ENCODE data around the gene SMPX. TPM values are rescaled to one million over a fixed set of nuclear protein-coding genes. Genes with fewer than 3 reads are reported as not detected.
"Not testable (repeated sequence)": the region's sequence is repeated elsewhere in the genome, so short reads cannot be mapped to it uniquely, and the experiment has no call there.

Gene SMPX
- not detected in 2 replicates for total RNA-seq

DNA sequence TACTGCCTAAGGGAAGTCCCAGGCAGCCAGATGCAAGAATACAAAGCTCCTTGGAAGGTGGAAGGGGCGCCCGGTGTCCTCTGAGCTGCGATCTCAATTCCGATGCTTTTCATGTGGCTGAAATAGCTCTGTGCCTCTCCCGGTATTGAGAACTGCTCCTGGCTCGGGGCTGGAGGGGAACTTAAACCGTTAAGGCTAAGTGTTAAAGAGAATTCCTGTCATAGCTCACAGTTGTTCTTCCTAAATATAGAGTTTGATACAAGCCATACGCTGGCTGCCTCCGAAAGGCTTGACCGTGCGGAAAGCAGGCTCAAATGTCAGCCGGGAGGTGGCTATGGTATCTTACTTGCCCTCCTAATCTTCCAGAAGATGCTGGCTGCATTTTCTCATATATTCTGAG, at the start of gene SMPX:
Gene SMPX (minus strand): TSS at position 157 of the 400 bp plus-strand sequence. CDS start 3,826 bp downstream, outside the sequence.
- no peak for DNase-seq

DNA sequence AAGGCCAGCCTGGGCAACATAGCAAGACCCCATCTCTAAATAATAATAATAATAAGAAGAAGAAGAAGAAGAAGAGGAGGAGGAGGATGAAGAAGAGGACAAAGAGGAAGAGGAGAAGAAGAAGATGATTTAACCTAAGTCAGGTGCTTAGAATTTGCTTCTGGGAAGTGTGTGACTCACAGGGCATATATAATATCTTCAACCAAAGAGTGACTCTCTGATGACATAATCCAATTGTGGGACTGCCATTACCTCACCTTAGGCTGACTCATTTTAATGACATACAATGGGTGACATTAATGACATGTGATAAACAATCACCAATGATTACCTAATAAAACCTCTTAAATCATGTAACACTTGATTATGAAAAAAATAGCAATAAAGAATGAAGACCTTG, 48.8 kb upstream of the SMPX start:
- DNase-seq = no peak

DNA sequence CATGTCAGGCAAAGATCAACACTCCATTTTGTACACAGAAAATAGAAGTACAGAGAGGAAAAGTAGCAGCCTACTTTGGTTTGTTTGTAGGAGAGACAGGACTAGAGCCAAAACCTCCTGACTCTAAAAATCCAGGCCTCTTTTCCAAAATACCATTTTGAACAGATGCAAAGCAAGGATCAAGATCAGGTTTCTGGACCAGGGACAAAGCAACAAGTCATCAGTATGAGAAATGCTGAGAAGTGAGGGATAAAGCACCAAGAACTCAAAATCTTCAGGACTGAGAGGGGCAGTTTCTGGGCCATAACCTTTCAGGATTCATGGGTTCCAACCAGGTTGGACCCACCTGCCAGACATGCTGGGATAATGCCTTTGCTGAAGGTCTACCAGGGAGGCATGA, 44.9 kb upstream of the SMPX start:
- DNase-seq = no peak

DNA sequence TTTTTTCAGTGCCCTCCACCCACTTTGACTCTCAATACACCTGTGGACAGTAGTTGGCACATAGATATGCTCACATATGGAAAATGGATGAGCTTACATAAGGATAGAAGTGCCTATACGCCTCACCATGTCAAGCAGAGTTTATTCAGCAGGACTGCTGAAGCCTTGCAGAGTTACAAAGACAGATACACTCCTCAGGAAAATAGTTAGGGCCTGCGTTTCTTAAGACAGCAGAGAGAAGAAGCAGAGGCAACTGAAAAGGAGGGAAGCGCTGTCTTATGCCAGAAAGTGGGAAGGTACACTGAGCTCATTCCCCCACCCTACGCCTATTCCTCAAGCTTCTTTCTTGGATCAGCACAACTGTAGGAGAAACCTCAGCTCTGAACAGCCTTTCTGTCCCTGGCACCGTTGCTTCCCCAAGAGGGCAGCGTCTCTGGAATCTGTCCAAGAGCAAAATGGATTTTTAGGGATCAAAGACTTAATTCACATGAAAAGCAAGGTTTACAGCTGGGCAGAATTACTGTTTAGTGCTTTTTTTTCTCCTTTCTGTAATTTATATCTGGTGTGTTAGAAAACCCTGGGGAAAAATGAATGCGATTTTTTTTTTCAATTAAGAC, 44.2 kb upstream of the SMPX start:
- no peak for DNase-seq

DNA sequence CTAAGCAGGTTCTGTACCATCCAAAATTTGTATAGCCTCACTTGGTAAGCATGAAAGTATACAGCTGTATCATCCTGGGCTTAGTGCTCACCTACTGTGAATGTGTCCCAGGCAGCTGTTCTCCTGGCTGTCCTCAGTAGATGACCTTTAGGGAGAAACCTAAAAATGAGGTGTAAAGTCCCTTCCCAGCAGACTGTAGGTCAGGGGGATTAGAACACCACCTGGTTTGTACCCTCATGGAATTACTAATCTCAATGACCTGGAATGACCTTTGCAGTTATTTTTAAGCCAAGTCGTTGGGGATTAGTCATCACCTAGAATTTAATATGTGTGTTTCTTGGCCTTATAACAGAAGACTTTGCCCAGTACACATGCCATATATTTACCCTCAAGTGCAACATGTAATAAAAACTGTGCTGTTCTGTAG, 42.4 kb upstream of the SMPX start:
- DNase-seq = no peak

DNA sequence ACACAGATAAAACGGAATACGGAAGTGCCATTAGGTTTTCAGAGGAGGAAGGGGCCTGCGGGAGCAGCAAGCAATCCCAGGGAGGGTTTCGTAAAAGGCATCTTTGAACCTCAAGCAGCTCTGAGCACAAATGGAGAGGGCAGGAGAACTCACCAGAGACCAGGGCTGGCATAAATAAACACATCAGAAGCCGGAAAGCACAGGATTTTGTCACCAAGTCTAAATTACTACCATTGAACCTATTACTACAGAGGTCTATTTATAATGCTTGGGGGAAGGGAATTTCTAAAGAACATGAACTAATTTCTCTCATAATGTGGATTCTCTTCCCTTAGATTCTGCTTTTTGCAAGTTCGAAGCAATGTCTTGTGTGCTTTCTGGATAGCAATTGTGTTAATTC, 41.9 kb upstream of the SMPX start:
- no peak for DNase-seq

DNA sequence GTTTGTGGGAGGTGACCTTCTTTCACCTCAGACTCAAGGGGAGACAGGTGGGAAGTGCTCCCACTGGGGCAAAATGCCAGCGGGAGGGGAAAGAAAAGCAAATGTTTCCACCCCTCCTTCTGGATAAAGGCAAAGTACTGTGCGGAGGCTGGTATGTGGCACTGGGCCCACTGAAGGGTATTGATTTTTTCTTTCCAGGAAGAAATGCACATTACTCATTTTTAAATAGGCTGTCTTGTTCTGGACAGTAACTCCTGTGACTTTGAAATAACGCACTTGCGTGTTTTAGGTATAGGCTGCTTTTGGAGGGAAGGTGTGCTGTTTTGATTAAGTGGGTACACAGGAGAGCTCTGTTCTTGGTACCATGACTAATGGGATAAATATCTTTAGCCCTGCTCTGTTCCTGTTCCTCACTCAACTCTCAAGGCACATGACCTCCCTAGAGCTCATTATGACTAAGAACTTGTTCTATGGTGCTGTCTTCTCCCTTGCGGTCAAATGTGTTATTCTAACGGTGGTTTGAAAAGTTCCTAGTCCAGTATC, 40.8 kb upstream of the SMPX start:
- no peak for DNase-seq

DNA sequence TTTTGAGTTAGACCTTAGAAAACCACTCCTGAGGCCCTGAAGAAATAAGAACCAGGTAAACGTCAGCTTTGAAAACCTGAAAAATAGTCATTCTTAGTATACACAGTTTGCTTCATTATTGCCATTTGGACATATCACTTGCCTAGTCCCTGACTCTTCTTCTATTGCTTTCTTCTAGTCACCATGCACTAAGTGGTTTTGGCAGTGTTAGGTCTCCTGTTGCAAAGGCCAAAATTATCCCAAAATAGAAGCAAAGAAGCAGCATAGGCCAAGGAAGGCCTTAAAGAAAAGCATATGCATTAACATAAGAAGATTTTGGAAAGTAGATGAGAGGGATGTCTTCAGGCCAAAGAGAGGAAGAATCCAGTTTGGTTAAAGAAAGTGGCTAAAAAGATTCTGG, 24.1 kb upstream of the SMPX start:
- DNase-seq = no peak

DNA sequence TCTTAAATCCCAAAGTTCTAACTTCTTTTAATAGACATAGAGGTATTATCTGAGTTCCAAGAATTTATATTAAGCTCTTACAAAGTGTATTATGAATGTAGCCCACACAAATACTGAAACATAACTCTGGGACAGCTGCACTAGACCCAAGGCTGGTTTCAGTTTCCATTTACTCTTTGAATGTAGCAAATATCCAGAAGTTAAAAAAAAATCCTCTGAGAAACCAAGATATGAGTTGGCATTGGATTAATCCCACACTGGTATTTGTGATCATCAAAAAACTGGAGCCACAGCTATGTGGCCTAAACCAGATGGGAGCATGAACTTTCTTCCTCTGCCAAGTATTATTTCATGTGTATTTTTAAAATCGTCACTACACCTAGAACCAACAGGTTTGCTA, 23.6 kb upstream of the SMPX start:
- no peak for DNase-seq

DNA sequence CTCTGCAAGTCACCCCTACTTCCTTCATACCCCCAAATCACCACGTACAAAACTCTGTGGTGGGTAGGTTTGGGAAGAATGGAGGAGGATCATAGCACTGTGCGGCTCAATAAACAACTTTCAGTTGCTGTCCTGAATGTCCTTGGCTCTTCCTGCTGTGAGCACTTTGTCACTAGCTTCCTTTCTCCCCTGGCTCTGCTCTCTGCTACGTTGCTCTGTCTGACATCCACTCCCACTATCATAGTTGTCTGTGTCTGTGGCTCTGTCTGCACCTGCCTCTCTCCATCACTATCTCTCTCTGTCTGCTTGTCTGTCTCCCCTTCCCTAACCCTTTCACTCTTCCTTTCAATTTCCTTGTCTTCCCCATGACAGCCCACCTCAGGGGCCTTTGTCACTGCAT, 21.2 kb upstream of the SMPX start:
- no peak for DNase-seq

DNA sequence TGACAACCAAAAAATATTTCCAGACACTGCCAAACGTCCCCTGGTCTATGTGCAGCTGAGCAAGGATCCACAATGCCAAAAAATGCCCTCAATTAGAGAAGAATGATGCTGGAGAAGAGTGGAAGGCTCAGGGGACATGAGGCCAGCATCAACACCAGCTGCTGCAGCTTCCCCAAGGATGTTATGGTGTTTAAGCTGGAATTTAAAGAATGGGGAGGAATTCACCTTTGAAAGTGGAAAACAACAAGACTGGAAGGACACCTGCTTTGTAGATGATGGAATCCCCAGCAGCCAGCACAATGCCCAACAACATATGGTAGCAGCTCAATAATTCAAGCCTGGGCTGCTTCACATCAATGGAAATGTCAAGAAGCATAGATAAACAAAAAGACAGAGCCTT, 20.3 kb upstream of the SMPX start:
- DNase-seq = no peak

DNA sequence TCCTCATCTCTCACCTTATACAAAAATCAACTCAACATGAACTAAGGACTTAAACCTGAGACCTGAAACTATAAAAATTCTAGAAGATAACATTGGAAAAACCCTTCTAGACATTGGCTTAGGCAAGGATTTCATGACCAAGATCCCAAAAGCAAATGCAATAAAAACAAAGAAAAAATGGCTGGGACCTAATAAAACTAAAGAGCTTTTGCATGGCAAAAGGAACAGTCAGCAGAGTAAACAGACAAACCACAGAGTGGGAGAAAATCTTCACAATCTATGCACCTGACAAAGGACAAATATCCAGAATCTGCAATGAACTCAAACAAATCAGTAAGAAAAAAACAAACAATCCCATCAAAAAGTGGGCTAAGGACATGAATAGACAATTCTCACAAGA, 17.2 kb upstream of the SMPX start:
- not testable (repeated sequence) for DNase-seq

DNA sequence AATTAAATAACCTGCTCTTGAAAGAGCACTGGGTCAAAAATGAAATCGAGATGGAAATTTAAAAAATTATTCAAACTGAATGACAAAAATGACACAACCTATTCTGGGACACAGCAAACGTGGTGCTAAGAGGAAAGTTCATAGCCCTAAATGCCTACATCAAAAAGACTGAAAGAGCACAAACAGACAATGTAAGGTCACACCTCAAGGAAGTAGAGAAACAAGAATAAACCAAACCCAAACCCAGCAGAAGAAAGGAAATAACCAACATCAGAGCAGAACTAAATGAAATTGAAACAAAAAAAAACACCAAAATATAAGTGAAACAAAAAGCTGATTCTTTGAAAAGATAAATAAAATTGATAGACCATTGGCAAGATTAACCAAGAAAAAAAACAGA, 15.1 kb upstream of the SMPX start:
- not testable (repeated sequence) for DNase-seq

DNA sequence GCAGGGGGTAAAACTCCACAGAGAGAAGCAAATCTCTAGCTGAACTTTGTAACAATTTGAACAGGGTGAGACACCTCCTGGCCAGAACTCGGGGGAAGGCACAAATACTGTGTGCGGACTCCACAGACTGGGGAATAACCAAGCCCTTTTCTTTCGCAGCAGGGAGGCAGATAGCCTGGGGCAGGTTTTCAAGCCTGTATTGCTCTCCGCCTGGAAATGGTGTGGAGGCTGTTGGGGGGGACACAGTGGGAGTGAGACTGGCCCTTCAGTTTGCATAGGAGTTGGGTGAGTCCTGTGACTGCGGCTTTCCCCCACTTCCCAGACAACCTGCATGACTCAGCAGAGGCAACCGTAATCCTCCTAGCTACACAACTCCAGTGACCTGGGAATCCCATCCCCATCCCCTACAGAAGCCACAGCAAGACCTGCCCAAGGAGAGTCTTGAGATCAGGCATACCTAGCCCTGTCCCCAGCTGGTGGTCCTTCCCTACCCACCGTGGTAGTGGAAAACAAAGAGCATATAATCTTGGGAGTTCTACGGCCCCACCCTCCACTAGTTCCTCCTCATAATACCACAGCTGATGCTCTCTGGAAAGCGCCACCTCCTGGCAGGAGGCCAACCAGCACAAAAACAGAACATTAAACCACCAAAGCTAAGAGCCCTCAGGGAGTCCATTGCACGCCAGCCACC, 12.9 kb upstream of the SMPX start:
- no peak for DNase-seq

DNA sequence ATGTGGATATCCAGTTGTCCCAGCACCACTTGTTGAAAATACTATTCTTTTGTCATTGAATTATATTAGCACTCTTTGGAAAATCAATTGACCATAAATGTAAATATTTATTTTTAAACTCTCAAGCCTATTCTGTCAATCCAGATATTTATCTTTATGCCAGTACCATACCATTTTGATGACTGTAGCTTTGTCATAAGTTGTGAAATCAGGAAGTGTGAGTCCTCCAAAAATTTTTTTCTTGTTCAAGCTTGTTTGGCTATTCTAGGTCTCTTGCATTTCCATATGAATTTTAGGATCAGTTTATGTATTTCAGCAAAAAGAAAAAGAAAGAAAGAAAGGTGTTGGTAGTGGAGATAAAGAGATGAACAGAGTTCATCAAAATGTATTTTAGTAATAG, 8.2 kb upstream of the SMPX start:
- DNase-seq = no peak

DNA sequence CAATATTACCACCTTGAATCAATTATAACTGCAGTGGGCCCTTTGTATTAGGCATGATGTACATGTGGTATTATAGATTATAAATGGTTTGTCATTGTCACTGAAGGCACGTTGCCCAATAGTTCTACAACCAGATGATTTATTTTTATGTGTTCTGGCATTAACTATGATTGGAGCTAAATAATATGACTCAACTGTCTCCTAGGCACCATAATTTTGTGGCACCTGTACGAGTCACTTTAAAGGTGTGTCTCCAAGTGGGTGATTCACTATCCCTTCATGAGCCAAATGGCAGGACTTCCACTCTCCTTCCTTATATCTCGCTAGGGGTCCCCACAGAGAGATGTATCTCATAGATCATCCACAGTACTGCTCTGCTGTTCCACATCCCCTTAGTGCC, 6.1 kb upstream of the SMPX start:
- no peak for DNase-seq

DNA sequence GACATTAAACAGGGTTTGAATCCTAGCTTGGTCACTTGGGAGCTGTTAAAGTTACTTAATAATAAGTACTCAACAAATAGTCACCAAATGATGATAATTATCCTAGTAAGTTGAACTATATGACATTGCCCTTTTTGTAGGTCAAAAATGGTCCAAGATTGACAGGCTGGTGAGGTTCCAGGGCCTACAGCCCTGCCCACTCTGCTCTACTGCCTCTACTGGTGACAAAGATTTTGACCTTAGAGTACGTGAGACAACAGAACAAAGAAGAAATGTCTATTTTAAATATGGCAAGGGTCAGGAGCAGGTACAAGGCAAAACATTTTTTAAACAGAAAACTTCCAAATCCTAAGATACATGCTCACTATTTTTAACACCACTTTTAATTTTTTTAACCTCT, 572 bp upstream of the SMPX start:
- DNase-seq = no peak

DNA sequence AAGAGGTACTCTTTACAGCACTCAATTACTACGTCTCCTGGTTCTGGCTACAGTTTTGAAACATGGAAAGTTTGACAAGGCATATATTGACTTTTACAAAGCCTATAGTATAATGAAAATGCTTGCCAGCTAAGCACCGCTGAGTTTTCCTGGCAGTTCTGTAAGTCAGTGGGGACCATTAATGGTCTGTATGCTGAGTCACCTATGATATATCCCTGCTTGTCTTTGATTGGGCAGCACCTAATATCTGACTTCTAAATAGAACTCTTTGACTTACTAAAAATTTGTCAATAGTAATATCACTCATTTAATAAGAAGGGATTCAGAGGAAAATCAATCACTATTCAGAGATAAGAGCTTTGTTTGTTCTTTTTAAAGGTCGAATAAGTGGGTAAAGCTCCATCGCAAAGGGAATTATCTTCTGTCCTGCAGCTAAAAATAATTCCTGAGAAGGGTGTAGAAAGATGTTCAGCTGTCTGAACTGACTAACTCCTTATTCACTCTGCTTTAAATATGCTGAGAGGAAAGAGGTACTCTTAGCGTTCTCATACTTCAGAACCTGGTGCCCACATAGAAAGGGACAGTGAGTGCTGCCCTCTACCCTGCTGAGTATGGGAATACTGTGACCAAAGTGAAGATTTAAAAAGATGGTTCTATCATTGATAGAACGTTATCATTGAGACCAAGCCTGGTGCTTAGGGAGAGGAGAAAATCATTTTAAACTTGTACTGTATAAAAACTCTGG, 959 bp downstream of the SMPX start:
- DNase-seq = no peak

DNA sequence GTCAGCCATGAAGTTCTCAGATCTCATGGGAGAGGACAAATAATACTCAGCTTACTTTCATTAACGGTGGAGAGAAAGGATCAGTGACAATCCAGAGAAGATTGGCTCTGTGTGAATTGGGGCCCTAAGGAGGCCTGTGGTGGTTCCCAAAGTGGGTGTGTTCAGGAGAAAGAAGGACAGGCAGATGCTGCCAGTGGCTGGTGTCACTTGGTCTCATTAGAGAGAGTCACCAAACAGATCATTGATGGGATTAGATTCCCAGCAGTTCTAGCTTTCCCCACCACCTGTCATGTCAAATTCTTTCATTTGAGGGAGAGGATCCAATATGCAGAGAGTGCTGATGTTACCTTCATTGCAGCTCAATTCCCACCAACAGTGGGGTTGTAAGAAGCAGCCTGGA, 8.0 kb downstream of the SMPX start:
- no peak for DNase-seq

DNA sequence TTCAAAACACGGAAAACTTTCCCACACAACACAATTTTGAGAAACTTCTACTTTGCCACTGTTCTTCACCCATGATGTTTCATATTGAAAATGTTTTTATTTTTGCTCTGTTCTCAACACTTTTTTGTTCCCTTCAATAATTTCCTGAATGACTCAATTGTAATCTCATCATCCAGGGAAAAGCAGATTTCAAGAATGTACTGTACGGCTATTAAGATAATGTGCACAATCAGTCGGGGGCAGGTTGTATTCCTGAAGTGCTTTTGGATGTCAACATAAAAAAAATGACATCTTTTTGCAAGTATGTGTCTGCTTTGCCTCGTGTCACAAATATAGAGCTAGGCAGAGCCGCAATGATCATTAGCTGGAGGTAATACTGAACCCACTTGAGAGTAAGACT, 9.7 kb downstream of the SMPX start:
- no peak for DNase-seq

DNA sequence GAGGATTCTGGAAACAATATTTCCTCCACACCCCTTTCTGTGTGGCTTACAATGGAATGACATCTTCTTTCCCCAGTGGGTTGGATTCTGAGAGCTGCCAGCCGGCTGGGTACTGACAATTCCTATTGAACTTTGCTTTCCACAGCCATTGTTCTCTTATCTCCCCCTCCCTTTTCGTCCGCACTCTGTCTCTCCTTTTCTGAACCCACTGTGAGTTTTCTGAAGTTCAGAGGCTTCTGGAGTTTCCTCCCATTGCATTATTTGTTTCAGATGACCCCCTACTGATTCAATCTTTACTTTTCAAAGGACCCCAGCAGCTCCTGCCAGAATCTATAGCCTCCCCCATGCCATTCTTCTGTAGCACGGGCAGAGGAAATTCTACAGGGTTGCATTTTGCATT, 10.4 kb downstream of the SMPX start:
- DNase-seq = peak; percentile 39

DNA sequence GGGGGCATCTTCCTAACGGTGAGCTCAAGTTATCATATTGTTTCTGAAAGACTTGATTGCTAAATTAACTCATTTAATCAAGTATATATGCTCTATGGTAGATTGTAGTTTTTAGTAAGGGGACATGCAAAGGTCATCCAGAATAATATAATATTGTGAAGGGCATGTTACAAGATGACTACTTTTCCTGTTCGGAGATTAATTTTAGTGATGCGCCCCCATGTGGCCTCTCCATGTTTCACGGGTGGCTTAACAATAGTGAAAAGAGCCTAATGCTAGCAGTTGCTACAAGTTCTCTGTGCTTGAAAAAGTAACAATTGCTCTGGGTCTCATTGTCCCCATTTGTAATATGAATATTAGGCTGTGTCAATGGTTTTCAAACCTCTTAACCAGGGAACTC, 12.2 kb downstream of the SMPX start:
- DNase-seq = peak; percentile 46

DNA sequence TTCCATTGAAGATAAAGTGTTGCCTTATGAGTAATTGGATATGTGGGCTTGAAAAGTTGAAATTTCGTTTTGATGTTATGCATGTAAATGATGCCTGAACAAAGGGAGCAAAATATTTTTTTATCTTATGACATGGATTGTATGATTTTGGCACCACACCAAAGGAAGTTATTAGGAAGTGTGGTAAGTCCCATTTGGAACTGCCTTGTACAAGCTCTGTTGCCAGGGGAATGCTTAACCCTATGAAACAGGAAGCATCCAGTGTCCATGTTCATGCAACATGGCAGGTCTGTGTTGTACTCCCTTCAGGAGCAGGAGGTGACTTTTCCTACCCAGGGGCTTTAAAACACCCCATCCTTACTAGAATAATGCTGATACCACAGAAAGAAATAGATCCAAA, 13.2 kb downstream of the SMPX start:
- peak; percentile 17 for DNase-seq

DNA sequence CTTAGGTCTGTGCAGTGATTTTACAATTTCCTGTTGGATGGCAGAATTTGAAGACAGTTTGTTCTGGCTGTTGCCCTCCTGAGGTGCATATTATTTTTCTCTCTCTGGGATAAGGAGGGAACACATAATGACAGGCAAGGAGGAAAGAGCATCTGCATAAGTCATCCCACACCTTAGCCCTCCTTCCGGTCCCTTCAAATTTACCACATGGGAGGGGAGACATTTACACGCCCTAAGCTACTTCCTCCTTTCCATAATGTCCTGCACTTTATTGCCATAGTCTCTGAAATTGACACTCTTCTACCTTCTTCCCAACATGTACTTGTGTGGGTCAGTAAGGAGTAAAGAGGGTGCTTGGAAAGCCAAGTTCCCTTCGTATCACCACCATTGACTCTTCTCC, 13.9 kb downstream of the SMPX start:
- DNase-seq = no peak

Data from dermis blood vessel endothelial cell (primary cell).